Adrenal gland (tissue), 5 donors: ENCODE data around the gene KCNT2.

Experiments
- POLR2A ChIP-seq, 2 donors: fragments of 450-650 bp; IDR thresholded peaks; one replicate each; pipeline ENCODE4 v1.6.1; 2017; ENCODE audit warnings: antibody characterized with exemption in 2 of 2, mild to moderate bottlenecking in 2 of 2, moderate library complexity in 1 of 2
- TF ChIP-seq, protein P1 (sequence below), 6 experiments: fragments of 450-650 bp in 4 of 6; fragments of 200-600 bp in 2 of 6; sonication (generic) in 1 of 6; IDR thresholded peaks; 1 replicate in 5 of 6; 2 replicates in 1 of 6; pipeline versions ENCODE4 v1.5.1 to v1.8.0; 2016 to 2021; ENCODE audit warnings: antibody characterized with exemption in 6 of 6, mild to moderate bottlenecking in 2 of 6, moderate library complexity in 1 of 6
- donor health status: DM: no; HTN: no; CAD: no.

DNA sequence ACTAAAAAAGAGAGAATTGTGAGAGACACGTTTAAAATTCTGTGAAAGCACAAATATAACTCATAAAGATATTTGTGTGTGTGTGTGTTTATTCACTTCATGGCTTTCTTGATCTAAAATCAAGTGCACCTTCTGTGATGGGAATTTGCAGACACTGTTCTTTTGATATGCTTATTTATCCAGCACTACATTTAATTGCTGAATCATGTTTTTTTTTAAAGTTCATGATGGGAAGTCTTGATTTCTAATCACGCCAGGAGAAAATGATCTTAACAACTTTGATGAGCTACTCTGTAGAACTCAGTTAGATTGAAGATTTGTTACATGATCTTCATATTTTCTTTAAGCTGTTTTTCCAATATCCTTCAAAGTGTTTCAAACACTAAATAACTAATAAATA, 35.0 kb downstream of the KCNT2 start:
- TF ChIP-seq, protein P1, sequence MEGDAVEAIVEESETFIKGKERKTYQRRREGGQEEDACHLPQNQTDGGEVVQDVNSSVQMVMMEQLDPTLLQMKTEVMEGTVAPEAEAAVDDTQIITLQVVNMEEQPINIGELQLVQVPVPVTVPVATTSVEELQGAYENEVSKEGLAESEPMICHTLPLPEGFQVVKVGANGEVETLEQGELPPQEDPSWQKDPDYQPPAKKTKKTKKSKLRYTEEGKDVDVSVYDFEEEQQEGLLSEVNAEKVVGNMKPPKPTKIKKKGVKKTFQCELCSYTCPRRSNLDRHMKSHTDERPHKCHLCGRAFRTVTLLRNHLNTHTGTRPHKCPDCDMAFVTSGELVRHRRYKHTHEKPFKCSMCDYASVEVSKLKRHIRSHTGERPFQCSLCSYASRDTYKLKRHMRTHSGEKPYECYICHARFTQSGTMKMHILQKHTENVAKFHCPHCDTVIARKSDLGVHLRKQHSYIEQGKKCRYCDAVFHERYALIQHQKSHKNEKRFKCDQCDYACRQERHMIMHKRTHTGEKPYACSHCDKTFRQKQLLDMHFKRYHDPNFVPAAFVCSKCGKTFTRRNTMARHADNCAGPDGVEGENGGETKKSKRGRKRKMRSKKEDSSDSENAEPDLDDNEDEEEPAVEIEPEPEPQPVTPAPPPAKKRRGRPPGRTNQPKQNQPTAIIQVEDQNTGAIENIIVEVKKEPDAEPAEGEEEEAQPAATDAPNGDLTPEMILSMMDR (IDR thresholded peaks at IDR 0.05): no peak
- no peak for TF ChIP-seq POLR2A (IDR thresholded peaks at IDR 0.05)
